H1 (cell line): ENCODE data around the gene OR52W1.

ENCODE experiments used
- EZH2 ChIP-seq: fragments of 200-600 bp; sonication (generic); IDR thresholded peaks from 2 replicates; pipeline ENCODE4 v1.7.1; 2012; ENCODE audit warnings: low read depth, mild to moderate bottlenecking, moderate library complexity, low read length, inconsistent platforms; ENCODE audit not compliant: severe bottlenecking
- FOSL1 ChIP-seq: IDR thresholded peaks from 2 replicates; pipeline ENCODE4 v1.6.1; 2011; ENCODE audit warnings: mild to moderate bottlenecking, low read depth, low read length, moderate library complexity; ENCODE audit not compliant: insufficient read depth
- JUN ChIP-seq: IDR thresholded peaks from 2 replicates; pipeline ENCODE4 v1.6.1; 2011; ENCODE audit warnings: low read depth, mild to moderate bottlenecking, improper control_type of control experiment, low read length
- NANOG ChIP-seq: IDR thresholded peaks from 2 replicates; pipeline ENCODE4 v1.6.1; 2011; ENCODE audit warnings: low read length, low read depth, mild to moderate bottlenecking, inconsistent platforms; ENCODE audit not compliant: insufficient read depth, poor library complexity, severe bottlenecking
- POLR2A ChIP-seq, 2 experiments: IDR thresholded peaks; 1 replicate in 1 of 2; 2 replicates in 1 of 2; pipeline ENCODE4 v1.6.1; 2011; ENCODE audit warnings: low read depth in 2 of 2, low read length in 2 of 2, mild to moderate bottlenecking in 2 of 2; ENCODE audit errors: control extremely low read depth in 1 of 2
- RAD21 ChIP-seq, 2 experiments: IDR thresholded peaks in 1 of 2; conservative IDR thresholded peaks in 1 of 2; 2 replicates each; pipeline ENCODE4 v1.6.1; 2011; ENCODE audit warnings: low read depth in 2 of 2, low read length in 2 of 2, improper control_type of control experiment in 1 of 2, inconsistent platforms in 1 of 2, mild to moderate bottlenecking in 1 of 2, moderate library complexity in 1 of 2
- RFX5 ChIP-seq: IDR thresholded peaks from 2 replicates; pipeline ENCODE4 v1.6.1; 2011; ENCODE audit warnings: low read depth, low read length, improper control_type of control experiment, borderline replicate concordance
- SRF ChIP-seq: IDR thresholded peaks from 2 replicates; pipeline ENCODE4 v1.6.1; 2011; ENCODE audit warnings: mild to moderate bottlenecking, low read depth, low read length, moderate library complexity
- TAF1 ChIP-seq: IDR thresholded peaks from 2 replicates; pipeline ENCODE4 v1.6.1; 2011; ENCODE audit warnings: mild to moderate bottlenecking, low read depth, low read length
- TF ChIP-seq, protein P1 (sequence below): fragments of 300-600 bp; sonication (generic); IDR thresholded peaks from 2 replicates; pipeline ENCODE4 v1.7.1; 2012; ENCODE audit warnings: low read length, moderate library complexity, mild to moderate bottlenecking, inconsistent platforms; ENCODE audit not compliant: insufficient replicate concordance
- TF ChIP-seq, protein P2 (sequence below): IDR thresholded peaks from 2 replicates; pipeline ENCODE4 v1.6.1; 2012; ENCODE audit warnings: inconsistent platforms
- TF ChIP-seq, protein P3 (sequence below), 3 experiments: IDR thresholded peaks; 1 replicate in 2 of 3; 2 replicates in 1 of 3; pipeline versions ENCODE4 v1.5.1 to v1.6.1; 2011; ENCODE audit warnings: low read length in 3 of 3, mild to moderate bottlenecking in 3 of 3, inconsistent platforms in 2 of 3, low read depth in 1 of 3, moderate library complexity in 1 of 3; ENCODE audit not compliant: insufficient read depth in 1 of 3; ENCODE audit errors: control extremely low read depth in 1 of 3

DNA sequence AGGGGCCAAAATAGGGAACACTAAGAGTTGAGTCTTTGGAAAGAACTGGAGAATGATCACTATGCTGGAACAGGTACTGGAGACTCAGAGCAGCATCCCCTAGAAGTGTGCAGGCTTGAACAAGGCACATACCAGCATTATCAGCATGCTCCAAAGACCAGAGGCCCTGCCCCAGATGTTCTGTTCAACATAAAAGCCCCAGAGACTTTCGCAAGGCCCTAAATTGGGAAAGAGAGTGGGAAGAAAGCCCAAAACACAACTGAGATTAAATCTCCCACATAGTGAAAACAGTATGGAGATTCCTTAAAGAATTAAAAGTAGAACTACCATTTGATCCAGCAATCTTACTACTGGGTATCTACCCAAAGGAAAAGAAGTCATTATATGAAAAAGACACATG, 49.2 kb downstream of the OR52W1 start:
- TF ChIP-seq, protein P1, sequence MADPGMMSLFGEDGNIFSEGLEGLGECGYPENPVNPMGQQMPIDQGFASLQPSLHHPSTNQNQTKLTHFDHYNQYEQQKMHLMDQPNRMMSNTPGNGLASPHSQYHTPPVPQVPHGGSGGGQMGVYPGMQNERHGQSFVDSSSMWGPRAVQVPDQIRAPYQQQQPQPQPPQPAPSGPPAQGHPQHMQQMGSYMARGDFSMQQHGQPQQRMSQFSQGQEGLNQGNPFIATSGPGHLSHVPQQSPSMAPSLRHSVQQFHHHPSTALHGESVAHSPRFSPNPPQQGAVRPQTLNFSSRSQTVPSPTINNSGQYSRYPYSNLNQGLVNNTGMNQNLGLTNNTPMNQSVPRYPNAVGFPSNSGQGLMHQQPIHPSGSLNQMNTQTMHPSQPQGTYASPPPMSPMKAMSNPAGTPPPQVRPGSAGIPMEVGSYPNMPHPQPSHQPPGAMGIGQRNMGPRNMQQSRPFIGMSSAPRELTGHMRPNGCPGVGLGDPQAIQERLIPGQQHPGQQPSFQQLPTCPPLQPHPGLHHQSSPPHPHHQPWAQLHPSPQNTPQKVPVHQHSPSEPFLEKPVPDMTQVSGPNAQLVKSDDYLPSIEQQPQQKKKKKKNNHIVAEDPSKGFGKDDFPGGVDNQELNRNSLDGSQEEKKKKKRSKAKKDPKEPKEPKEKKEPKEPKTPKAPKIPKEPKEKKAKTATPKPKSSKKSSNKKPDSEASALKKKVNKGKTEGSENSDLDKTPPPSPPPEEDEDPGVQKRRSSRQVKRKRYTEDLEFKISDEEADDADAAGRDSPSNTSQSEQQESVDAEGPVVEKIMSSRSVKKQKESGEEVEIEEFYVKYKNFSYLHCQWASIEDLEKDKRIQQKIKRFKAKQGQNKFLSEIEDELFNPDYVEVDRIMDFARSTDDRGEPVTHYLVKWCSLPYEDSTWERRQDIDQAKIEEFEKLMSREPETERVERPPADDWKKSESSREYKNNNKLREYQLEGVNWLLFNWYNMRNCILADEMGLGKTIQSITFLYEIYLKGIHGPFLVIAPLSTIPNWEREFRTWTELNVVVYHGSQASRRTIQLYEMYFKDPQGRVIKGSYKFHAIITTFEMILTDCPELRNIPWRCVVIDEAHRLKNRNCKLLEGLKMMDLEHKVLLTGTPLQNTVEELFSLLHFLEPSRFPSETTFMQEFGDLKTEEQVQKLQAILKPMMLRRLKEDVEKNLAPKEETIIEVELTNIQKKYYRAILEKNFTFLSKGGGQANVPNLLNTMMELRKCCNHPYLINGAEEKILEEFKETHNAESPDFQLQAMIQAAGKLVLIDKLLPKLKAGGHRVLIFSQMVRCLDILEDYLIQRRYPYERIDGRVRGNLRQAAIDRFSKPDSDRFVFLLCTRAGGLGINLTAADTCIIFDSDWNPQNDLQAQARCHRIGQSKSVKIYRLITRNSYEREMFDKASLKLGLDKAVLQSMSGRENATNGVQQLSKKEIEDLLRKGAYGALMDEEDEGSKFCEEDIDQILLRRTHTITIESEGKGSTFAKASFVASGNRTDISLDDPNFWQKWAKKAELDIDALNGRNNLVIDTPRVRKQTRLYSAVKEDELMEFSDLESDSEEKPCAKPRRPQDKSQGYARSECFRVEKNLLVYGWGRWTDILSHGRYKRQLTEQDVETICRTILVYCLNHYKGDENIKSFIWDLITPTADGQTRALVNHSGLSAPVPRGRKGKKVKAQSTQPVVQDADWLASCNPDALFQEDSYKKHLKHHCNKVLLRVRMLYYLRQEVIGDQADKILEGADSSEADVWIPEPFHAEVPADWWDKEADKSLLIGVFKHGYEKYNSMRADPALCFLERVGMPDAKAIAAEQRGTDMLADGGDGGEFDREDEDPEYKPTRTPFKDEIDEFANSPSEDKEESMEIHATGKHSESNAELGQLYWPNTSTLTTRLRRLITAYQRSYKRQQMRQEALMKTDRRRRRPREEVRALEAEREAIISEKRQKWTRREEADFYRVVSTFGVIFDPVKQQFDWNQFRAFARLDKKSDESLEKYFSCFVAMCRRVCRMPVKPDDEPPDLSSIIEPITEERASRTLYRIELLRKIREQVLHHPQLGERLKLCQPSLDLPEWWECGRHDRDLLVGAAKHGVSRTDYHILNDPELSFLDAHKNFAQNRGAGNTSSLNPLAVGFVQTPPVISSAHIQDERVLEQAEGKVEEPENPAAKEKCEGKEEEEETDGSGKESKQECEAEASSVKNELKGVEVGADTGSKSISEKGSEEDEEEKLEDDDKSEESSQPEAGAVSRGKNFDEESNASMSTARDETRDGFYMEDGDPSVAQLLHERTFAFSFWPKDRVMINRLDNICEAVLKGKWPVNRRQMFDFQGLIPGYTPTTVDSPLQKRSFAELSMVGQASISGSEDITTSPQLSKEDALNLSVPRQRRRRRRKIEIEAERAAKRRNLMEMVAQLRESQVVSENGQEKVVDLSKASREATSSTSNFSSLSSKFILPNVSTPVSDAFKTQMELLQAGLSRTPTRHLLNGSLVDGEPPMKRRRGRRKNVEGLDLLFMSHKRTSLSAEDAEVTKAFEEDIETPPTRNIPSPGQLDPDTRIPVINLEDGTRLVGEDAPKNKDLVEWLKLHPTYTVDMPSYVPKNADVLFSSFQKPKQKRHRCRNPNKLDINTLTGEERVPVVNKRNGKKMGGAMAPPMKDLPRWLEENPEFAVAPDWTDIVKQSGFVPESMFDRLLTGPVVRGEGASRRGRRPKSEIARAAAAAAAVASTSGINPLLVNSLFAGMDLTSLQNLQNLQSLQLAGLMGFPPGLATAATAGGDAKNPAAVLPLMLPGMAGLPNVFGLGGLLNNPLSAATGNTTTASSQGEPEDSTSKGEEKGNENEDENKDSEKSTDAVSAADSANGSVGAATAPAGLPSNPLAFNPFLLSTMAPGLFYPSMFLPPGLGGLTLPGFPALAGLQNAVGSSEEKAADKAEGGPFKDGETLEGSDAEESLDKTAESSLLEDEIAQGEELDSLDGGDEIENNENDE = no peak
- TF ChIP-seq, protein P2, sequence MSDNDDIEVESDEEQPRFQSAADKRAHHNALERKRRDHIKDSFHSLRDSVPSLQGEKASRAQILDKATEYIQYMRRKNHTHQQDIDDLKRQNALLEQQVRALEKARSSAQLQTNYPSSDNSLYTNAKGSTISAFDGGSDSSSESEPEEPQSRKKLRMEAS = no peak
- TF ChIP-seq FOSL1 (no peak), RAD21 (IDR thresholded peaks at IDR 0.05 in 1 of 2, conservative IDR thresholded peaks at IDR 0.05 in 1 of 2; ENCODE audit: low read depth in 2 of 2, low read length in 2 of 2) (no peak), EZH2 (no peak), SRF (no peak), RFX5 (no peak), NANOG (no peak), POLR2A (IDR thresholded peaks at IDR 0.05; ENCODE audit: control extremely low read depth in 1 of 2, low read depth in 2 of 2, low read length in 2 of 2) (no peak), TAF1 (no peak), JUN (no peak)
- TF ChIP-seq, protein P3, sequence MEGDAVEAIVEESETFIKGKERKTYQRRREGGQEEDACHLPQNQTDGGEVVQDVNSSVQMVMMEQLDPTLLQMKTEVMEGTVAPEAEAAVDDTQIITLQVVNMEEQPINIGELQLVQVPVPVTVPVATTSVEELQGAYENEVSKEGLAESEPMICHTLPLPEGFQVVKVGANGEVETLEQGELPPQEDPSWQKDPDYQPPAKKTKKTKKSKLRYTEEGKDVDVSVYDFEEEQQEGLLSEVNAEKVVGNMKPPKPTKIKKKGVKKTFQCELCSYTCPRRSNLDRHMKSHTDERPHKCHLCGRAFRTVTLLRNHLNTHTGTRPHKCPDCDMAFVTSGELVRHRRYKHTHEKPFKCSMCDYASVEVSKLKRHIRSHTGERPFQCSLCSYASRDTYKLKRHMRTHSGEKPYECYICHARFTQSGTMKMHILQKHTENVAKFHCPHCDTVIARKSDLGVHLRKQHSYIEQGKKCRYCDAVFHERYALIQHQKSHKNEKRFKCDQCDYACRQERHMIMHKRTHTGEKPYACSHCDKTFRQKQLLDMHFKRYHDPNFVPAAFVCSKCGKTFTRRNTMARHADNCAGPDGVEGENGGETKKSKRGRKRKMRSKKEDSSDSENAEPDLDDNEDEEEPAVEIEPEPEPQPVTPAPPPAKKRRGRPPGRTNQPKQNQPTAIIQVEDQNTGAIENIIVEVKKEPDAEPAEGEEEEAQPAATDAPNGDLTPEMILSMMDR (IDR thresholded peaks at IDR 0.05; ENCODE audit: control extremely low read depth in 1 of 3, insufficient read depth in 1 of 3, low read depth in 1 of 3, low read length in 3 of 3) = no peak
